Pons (tissue), 1 donor: ENCODE results near the gene CDH8.
"Not testable (repeated sequence)": the region's sequence is repeated elsewhere in the genome, so short reads cannot be mapped to it uniquely, and the experiment has no call there.

ENCODE experiments used
- DNase-seq: peaks from one replicate; pipeline ENCODE4 v3.0.0-alpha.2; 2016; ENCODE audit warnings: low spot score

Gene CDH8

DNA sequence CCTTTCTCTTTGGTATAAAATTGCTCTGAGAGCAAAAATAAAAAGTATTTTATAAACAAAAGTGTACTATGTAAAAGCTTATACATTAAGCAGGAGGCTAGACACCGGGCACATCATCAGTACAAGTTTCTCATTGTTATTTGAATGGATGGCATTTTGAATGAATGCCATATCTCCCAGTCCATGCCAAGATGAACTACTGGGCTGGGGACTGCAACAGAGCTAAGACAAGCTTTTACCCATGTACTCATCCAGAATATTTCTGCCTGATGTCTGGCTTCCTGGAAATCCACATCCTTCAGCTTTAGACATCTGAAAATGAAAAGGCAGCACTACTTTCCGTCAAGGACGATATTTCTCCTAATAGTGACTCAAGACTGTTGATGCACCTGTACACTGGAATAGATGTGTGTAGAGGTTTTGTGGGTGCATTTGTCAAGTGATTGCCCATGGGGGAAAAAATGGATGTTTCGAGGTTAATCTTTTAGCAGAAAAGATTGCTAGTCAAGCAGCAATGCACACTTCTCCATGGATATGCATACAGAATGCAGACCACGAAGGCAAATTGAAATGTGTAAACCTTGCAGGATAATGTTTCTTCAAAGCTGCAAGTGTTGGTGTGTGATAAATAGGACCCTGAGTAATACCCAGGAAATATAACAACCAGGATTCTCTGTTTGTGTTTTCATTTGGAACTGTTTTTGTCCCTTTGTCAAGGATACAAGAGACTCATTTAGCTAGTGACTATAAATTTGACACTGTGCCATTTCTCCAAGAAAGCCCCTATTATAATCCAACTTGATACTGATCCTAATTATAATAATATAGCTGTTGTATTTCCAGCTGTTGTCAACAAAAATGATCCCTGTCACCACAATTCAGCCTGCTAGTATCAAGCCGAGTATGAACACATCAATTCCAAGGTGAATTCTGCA lies 173.8 kb downstream of the CDH8 start:
- peak; percentile 98 for DNase-seq

DNA sequence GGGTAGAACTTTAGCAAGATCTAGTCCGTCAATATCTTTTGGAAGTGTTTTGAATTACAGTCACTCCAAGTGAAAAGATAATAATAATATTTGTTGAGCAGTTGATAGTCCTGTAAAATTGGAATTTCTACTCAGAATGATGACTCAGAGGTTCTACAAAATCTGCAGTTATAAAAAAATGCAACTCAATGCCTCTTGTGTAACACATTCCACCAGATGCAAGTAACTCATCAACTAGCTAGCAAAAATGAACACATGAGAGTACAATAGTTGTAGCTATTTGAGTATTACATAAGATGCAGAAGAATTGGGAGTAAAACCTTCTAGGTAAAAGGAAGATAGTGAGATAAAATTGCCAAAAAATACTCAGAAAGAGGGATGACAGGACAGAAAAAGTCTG lies 177.2 kb downstream of the CDH8 start:
- DNase-seq, result no peak

- no peak for DNase-seq
These were observed 193.6 kb downstream of the CDH8 start for GRCh38 chr16:61842666-61843065.

- peak; percentile 39 for DNase-seq
These were observed 199.3 kb downstream of the CDH8 start for GRCh38 chr16:61836804-61837393.

GRCh38 chr16:61834082-61834481 lies 202.2 kb downstream of the CDH8 start:
- no peak for DNase-seq

GRCh38 chr16:61831351-61831917 lies 204.8 kb downstream of the CDH8 start:
- DNase-seq, result no peak

DNA sequence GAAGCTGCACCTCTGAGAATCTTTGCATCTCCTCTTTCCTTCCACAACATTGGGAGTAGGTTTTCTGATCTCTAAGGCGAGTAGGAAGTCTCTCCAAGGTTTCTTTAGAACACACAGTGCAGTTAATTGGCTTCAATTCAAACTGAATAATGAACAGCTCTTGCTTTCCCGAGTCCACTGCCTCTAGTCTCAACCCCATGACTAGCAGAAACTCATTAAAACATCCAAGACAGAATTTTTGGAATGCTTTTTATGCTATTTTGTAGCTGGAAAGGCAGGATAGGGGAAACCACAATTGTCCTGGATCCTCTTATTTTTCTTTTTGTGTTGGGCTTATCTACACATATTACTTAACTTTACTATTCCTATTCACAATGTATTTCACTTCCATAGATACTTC lies 206.6 kb downstream of the CDH8 start:
- DNase-seq, result peak; percentile 35

DNA sequence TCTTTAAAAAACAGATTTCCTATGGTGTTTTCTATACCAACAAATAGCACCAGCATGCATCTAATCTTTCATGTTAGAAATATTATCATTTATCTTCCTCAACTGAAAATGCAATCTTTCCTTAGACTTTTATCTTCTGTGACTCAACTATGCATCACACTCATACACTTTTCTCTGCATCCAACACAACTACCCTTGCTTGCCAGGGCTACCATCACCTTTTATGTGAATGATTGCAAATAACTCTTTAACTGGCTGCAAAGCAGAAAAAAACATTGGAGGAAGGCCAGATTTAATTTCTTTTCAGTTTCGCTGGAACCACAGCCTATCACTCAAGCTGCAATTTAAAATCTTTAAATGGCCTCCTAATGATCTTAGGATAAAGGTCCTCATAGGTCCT lies 212.9 kb downstream of the CDH8 start:
- DNase-seq, result no peak

DNA sequence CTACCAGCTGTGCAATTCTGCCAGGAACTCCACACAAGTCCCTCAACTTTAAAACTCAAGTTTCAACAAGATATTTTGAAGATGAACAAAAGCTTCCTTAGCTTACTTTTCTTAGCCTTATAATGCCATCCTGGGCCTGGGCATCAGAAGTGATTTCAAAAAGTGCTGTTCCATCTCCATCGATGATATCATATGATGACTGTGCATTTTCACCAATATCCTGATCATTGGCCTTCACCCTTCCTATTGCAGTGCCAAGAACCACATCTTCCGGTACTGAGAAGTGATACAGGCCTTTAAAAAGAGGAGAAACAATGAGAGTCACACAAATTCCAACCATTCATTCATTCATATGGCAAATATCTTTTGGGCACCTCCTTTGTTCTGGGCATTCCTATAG lies 215.4 kb downstream of the CDH8 start:
- no peak for DNase-seq

DNA sequence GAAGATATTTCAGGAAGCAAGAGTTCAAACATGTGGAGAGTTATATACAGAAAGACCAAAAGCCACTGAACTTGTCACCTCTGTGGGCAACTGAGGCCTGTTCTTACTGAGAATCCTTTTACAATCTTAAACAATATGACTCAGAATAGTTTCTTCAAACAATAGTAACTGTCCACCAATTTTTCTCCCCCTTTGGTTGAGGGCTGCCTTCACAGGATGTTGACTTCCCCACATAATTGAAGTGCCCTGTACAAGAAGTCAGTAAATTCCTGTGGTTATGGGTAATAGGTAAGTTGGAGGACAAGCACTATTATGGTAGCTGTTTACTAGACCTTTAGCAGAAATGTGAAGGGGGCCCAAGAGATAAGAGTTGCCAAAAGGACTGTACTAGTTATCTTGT lies 215.8 kb downstream of the CDH8 start:
- DNase-seq, result no peak

GRCh38 chr16:61818850-61819249 lies 217.4 kb downstream of the CDH8 start:
- DNase-seq, result no peak

DNA sequence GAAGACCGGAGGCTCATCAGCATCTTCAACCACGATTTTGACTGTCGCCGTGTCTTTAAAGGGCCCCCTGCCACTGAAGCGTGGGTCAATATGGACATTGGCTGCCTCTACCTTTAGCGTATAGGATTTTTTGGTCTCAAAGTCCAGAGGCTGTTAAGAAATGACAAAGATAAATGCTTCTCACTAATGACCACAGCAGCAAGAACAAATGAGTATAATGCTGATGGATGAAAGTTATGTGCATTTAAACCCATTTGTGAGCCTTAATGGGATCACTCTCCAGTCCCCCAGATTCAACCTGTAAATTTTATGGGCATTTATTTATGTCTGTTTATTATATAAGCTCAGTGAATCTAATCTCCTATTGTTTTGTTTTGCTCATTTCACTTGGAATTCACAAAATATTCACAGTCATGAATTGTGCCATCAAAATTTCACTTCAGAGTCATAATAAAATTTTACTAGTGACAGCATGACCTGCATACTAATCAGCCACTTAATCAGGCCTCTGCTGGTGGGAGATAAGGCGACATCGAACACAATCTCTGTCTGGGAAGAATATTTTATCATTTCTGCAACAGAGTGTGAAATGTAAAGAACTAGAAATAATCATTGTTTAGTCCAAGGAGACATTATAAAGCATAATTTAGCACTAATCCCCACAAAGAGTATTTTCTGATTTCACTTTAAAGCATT lies 218.5 kb downstream of the CDH8 start:
- no peak for DNase-seq

DNA sequence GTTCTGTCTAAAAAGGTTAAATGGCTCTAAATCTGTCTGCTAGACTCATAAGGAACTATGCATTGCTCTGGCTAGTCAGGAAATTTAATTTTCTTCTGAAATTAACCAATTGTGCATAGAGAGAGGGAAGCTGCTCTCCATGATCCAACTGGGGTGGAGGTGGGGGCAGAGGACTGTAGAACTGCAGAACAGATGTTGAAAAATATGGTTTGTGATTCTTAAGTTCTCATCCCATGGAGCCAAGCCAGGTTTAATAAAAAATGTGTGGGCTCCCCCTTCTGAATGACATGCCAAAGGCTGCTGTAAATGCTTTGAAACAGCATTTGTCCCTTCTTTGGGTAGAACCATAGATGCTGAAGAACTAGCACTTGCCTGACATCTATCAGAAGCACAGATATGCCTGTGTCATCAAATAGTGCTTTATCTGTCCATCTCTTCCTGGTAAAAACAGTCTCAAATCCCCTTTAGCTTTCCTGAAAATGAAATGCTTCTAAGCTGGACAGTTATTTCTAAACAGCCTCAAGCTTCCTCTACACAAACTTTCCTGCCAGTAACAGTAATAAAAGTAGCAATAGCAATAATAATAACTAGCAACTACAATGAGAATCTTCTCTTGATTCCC lies 221.4 kb downstream of the CDH8 start:
- no peak for DNase-seq

DNA sequence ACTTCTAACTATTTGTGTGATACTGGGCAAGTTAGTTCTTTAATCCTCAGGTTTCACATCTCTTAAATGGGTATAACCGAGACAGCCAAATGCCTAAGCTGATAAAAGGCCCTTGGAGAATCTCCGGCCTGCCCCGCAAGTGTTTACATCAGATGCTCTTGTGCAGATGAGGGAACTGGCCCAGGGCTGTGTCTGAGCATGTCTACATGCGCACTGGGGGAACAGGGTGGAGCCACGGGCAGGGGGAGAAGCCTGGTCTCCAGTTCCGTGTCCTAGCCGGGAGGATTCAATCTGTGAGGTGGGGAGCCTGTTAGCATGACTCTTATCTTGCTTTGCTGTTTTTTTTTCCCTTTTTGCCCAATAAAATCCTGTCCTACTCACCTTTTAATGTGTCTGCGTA lies 222.9 kb downstream of the CDH8 start:
- DNase-seq, result no peak

DNA sequence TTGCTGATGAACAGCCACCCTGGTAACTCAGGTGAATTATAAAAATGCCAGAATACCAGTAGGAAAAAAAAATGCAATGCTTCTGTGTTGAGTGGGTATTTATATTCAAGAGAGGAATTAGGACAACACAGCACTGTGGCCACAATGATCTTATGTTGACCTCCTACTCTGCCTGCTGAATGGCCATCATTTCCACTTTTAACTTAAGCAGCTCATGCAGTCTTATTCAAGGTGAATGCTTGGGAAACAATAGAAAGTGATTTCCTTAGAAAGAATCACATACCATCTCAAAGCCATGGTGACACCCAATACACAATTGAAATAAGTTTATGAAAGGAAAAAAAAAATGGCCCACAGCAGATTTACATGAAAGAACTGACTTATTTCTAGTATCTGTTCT lies 224.0 kb downstream of the CDH8 start:
- DNase-seq, result no peak

- DNase-seq, result no peak
These were observed 228.7 kb downstream of the CDH8 start for GRCh38 chr16:61807551-61807950.

- not testable (repeated sequence) for DNase-seq
These were observed 235.0 kb downstream of the CDH8 start for GRCh38 chr16:61801217-61801616.

- no peak for DNase-seq
These were observed 237.5 kb downstream of the CDH8 start for GRCh38 chr16:61798741-61799140.

- DNase-seq, result no peak
These were observed 238.2 kb downstream of the CDH8 start for GRCh38 chr16:61797961-61798507.

GRCh38 chr16:61797296-61797795 lies 238.9 kb downstream of the CDH8 start:
- no peak for DNase-seq

DNA sequence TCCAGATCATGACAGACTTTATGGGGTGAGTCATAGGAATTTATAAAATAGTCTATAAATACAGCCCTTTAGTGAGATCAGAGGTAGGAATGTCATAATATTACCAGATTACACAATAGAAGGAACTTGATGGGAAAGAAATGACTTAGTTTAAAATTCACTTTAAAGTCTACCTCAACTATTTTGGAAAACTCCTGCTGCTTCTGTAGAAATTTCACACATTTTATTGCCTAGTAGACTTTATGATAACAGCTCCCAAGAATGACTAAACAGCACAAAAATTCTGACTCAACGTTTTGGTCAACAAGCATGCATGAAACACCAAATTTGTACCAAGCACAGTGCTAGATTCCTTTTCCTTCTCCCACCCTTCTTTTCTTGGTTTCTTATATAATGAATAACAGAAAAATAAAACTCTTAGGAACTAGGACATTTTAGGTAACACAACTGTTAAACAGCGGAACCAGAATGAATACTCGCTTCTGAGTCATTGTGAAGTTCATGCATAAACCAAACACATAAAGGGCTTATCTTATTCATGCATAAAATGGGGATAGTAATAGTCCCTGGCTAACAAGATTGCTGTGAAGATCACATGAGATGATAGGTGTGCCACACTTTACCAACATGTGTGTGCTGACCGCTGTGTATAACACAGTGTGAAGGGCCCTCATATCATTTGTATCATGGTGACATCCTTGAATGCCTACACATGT lies 243.9 kb downstream of the CDH8 start:
- DNase-seq, result no peak
